ENCODE measurements around the gene HPSE.

The HPSE gene

DNA sequence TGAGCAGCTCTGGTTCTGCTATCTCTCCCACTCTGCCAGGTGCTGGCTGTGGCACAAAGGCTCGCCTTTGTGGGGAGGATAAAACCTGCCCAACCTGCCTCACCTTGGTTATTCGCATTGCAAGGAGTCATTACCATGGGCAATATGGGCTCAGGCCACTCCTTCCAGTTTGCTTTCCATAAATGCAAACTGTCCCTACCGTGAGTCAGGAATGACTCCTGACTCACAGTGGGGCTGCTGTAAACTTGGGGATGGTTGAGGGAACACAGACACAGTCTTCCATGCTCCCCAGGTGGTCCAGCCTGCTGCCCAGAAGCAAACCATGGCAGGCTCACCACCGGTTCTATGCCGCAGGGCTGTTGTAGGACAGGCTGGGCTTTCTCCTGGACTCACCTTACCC lies 86.2 kb downstream of the HPSE start:
- Histone ChIP-seq H3K36me3 (ENCODE audit: control insufficient read depth, insufficient read depth, low read length) (no peaks in the 10 kb centered on the region), H3K9me3 (ENCODE audit: control insufficient read depth, low read length) (no peaks in the 10 kb centered on the region), H3K4me3 (ENCODE audit: extremely low read depth, insufficient read depth, low read length, poor library complexity, severe bottlenecking) (no peak overlapping the region), H3K4me1 (ENCODE audit: control insufficient read depth, insufficient read depth, low read length, poor library complexity, severe bottlenecking) (peaks cover 4% of the 10 kb centered on the region), H3K27ac (ENCODE audit: low read depth, low read length, severe bottlenecking) (no peak overlapping the region)
- 84 to 94% methylated on average over 2 to 3 of the region's 5 CpGs for WGBS, 2 experiments (ENCODE audit: insufficient coverage in 2 of 2)

DNA sequence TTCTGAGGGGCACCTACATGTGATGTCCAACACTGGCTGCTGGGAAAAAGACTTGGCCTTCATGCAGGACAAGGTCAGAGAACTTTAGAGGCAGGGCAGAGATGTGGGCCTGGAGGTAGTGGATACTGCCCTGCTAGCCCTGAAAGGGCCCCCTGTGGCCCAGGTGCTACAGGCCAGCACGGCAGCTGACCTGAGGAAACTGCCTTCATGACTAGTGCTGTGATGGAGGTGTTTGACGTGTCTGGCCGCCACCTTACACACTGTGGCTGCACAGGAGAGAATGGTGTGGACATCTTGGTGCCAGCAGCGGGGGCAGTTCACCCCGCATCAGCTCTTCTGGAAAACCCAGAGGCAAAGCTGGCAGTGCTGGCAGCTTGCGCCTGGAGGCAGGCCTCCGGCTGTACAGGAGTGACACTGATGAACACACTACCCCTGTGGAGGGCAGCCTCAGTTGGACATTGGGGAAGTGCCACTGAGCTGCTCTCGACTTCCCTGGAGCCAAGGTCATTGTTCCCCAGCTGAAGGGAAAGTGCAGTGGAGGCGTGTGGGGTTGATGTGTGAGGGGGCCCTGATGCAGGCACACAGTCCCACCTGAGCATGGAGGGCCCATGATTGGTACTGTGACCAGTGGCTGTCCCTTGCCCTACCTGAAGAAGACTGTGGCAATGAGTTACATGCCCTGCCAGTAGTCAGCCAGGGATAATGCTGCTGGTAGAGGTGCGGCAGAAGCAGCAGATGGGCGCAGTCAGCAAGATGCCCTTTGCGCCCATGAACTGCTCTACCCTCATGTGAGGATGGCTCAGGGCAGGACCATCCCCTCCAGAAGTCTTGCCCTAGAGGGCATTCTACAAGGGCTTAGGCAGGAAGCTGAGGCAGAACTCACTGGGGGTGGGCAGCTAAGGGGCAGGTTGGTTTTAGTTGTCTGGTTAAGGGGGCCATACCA lies 87.0 kb downstream of the HPSE start:
- Histone ChIP-seq H3K27ac (ENCODE audit: low read depth, low read length, severe bottlenecking) (no peak overlapping the region), H3K36me3 (ENCODE audit: control insufficient read depth, insufficient read depth, low read length) (no peaks in the 10 kb centered on the region), H3K4me3 (ENCODE audit: extremely low read depth, insufficient read depth, low read length, poor library complexity, severe bottlenecking) (no peak overlapping the region), H3K9me3 (ENCODE audit: control insufficient read depth, low read length) (no peaks in the 10 kb centered on the region), H3K4me1 (ENCODE audit: control insufficient read depth, insufficient read depth, low read length, poor library complexity, severe bottlenecking) (peaks cover 4% of the 10 kb centered on the region)
- 91 to 95% methylated on average over 7 to 11 of the region's 12 CpGs for WGBS, 2 experiments (ENCODE audit: insufficient coverage in 2 of 2)

Measured in mesodermal cell (in vitro differentiated cells).